IPS DF 19.7 (cell line): ENCODE data around the gene NKX3-2.

Experiments used
- DNase-seq: peaks from one replicate; pipeline ENCODE4 v3.0.0-alpha.2; 2013; ENCODE audit warnings: low read depth, low spot score

Gene NKX3-2

GRCh38 chr4:13531625-13531998 lies 12.7 kb downstream of the NKX3-2 start:
- DNase-seq = no peak

DNA sequence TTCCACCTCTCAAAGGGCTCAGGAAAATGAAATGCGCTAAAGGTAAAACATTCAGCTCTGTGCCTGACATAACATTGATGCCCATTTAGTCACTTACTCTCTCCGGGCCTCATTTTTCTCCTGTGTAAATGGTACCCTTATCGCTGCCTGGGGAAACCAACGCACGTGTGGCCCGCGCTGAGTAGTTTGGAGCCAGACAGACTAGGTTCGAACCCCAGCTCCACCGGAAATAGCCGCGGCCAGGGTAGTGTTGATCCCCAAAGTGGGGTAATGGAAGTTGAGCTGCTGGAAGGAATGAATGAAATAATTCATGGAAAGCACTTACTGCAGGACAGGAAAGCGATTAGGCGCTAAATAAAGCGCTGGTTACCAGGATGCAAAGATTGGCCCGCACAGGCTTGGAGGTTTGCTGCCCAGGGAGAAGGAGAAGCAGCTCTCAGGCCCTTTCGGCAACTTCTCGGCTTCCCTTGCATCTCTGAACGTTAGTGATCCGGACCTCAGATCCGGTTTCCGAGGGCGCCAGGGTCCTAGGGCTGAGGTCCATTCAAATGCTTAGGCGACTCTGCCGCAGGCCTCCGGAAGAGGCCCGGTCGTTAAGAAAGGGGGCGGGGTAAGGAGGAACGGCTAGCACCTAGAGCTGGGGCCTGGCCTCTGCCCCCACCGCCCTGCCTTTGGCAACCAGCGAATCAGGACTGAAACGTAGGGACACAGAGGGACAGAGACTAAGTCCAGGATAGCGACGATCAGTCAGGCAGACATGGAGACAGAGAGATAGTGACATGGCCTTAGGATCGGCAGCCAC lies 13.3 kb downstream of the NKX3-2 start:
- no peak for DNase-seq

DNA sequence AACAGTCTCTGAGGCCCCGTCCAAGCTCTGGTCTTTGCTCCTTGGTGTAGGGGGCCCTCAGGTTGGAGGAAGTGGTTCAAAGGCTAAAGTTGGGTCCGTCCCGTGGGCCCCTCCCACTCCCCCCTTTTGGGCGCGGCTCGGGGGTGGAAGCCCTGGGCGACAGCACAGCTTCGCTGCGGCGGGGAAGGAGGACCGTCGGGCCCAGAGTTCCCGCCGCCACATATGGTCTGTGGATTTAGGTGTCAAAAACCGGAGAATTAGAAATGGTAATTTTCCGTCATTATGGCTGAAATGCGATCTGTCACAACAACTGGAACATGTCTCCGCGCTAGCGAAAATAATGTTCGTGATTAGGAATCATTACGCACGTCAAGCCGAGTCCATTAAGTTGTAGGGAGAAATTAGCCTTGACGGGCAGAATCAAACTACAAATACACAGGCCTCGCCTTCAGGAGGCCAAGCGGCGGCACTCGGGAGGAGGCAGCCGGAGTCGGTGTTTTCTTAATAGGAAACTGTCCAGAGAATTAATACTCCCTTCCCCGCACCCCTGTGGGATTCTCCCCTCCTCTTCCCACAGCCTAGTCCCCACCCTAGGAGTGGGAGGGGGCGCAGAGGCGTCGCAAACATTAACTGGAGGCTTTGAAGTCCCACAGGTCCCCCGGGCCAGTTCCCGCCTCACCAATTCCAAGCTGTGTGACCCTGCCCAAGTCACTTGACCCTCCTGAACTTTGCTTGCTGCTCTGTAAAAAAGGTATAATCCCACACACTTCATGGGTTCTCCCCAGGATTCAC lies 15.0 kb downstream of the NKX3-2 start:
- no peak for DNase-seq

DNA sequence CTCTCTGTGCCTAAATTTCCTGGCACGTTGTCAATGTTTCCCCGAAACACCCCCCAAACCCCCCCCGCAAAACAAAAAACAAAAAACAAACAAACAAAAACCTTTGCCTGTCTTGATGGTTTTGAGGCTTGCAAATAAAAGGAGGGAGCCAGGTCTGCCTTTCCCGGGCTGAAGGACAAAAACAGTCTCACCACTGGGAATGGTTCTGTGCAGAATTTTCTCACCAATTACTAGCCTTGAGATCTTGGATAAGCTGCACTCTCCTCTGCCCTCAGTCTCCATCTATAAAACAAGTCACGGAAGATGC lies 15.5 kb downstream of the NKX3-2 start:
- DNase-seq = no peak

DNA sequence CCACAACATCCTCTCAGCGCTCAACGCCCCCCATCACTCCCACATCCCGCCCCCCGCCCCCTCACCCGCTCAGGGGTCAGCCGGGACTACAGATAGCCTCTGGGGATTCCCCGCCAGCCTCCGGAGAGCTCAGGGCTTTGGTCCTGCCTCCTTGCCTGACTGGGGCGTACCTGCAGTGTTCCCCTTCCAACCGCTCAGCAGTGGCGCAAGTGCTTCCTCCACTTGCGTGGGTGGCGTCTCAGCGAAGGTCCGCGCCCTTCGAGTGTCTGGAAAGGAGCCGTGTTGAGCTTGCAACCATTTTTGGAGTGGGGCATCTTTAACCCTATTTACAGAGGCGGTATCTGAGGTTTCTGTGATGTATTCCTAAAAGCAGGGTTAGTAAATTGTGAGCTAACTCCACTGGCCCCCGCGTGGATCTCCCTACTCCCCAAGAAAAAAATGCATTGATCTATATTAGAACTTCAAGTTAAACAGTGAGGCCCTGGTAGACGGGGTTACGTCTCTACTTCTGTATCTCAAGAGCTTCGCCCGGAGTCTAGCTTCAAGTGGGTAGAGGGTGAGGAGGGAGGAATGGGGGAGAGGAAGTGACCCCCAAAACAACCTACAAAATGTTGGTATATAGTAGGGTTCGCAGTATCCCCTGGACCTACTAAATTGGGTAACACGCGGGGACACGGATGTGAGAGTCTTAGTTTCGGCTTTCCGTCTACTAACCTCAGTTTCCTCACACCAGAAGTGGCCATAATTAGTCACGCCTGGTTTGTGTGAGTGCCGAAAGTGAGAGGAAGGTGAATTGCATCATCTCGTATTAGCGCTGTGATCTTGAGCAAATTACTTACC lies 16.1 kb downstream of the NKX3-2 start:
- DNase-seq = no peak

DNA sequence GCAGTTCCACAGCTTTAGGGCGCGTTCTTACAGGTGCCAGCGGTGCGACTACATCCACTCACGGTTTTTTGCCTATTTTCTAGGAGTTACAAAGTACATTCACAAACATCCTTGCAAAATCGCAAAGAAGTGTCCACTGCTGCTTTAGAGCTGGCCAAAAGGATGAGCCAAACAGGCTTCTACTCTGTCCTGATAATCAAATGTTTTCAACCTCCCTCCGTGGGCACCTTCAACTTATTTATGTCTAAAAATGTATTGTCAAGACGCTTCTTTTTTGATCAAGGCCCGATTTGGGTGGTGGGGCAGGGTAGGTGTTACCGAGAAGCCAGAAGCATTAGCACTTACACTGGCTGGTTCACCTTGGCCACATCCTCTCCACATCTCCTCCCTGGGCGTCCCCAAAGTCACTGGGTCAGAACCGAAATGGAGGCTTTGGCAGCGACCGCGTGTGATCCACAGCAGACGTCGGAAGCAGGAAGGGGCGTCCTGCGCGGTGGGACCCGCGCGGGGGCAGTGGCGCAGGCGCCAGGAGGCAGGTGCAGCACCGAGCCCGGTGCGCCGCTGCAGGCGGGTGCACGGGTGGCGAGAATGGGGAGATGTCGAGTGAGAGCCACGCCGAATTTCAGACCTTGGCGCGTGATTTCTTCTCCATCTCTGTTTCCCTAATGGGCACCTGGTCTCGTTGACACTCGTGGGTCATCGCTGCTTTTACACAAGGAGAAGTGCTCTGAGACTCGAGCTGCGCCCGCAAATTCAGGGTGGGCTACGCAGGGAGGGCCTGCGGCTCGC lies 16.9 kb downstream of the NKX3-2 start:
- no peak for DNase-seq

DNA sequence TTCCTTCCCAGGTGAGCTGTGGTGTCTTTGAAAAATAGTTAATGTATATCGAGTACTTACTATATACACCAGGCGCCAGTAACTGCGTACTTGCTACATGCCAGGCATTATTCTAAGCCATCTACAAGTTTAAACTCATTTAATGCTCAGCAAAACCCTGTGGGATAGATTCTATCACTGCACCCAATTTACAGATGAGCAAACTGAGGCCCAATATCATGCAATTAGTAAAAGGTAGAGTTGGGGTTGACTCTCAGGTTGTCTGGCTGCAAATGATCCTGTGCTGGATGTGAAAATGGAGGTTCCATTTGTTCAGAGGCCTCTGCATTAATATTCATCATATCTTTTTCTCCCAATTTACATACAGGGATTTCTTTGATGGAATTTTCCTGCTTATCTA lies 17.6 kb downstream of the NKX3-2 start:
- no peak for DNase-seq

GRCh38 chr4:13525606-13526281 lies 18.6 kb downstream of the NKX3-2 start:
- no peak for DNase-seq

GRCh38 chr4:13524504-13525243 lies 19.6 kb downstream of the NKX3-2 start:
- DNase-seq = no peak

DNA sequence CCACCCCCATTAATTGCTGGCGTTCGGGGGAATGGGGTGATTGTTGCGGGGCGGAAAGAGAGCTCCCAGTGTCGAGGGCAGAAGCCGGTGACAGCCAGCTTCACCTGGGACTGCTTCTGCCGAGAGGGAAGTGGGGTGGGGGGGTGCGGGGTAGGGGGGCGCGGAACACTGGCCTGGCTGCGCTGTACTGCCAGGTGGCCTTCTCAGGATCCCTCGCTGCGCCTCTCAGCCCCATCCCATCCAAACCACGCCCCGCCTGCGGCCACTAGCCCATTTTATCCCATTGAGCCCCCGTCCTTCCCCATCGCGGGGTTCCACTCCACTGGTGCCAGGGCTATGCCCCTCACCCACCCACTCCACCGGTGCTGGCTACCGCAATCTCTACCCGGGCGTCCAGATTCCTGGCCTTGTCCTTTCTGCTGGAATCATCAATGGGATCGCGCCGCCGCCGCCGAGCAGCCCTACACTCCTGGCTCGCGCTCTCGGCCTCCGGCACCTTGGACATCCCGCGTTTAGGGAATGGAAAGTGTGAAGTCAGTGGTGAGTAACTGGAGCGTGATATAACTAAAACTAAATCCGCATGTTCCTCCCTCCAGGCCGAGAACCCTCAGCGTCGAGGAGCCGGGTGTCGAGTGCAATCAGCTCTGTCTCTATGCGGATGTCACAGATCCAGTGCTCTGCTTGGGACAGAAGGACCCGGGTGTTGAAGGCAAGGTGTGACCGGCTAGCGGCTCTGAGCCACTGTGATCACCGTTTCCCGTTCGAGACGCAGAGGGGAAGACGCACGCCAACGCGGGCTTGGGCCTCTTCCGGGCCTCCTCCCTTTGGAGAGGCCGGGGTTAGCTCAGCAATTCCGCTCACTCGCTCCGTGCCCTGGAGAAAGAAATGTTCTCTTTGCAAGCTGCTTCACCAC lies 20.5 kb downstream of the NKX3-2 start:
- DNase-seq = no peak

- no peak for DNase-seq
These were observed 21.2 kb downstream of the NKX3-2 start for GRCh38 chr4:13523105-13523477.

GRCh38 chr4:13522282-13523104 lies 21.8 kb downstream of the NKX3-2 start:
- DNase-seq = no peak

GRCh38 chr4:13521047-13521446 lies 23.3 kb downstream of the NKX3-2 start:
- DNase-seq = no peak

- DNase-seq = no peak
These were observed 27.9 kb downstream of the NKX3-2 start for GRCh38 chr4:13516315-13516860.

GRCh38 chr4:13515268-13515667 lies 29.0 kb downstream of the NKX3-2 start:
- DNase-seq = no peak

DNA sequence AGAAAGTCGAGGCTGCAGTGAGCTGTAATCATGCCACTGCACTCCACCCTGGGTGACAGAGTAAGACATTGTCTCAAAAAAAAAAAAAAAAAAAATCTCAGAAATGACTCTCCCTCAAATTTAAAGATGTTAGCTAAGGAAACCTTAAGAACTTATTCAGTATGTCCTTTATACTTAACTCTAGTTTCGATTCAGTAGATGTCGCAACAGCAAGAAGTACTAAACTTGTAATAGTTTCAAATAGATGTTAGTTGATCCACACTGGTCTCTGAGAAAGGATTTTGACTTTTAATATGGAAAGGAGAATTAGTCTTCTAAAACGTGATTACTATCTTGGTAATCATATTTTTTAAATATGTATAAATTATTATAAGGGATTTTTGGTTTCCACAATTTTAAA lies 29.6 kb downstream of the NKX3-2 start:
- no peak for DNase-seq

DNA sequence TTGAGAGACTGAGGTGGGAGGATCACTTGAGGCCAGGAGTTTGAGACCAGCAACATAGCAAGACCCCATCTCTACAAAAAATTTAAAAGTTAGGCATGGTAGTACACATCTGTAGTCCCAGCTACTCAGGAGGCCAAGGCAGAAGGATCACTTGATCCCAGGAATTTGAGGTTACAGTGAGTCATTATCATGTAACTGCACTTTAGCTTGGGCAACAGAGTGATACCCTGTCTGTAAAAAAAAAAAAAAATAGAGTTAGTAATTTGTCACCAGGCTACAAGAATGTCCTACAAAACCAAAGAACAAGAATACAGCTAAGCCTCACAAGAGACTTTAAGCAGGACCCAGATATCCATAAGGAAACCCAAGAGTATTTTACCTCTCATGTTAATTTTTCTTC lies 33.2 kb downstream of the NKX3-2 start:
- DNase-seq = no peak

DNA sequence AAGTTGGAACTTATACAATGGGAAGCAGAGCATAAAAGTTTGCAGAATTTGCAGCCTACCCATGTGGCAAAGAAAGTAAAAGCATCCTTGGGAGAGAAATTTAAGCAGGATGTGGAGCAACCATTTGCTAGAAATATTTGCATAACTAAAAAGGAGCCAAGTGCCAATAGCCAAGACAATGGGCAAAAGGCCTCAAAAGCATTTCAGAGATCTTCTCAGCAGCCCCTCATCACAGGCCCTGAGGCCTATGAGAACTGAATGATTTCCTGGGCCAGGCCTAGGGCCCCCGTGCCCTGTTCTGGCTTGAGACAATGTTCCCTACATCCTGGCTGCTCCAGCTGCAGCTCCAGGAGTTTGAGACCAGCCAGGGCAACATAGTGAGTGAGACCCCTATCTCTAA lies 34.9 kb downstream of the NKX3-2 start:
- DNase-seq = no peak
